Hypothalamus (tissue), 51 donors: Measurements from ENCODE around the gene NPIPB9.
A peak's percentile ranks its signal among the peaks of the same experiment; 100 is the strongest.
"Not testable (repeated sequence)": the region's sequence is repeated elsewhere in the genome, so short reads cannot be mapped to it uniquely, and the experiment has no call there.

ENCODE experiments used
- DNase-seq, 51 donors: peaks; one replicate each; lab custom pipeline; 2025; lab: John Stamatoyannopoulos, UW

Gene NPIPB9

GRCh38 chr16:28751487-28751886 is at the start of gene NPIPB9:
Gene NPIPB9 (plus strand): TSS chr16:28751787.
- DNase-seq, result not testable (repeated sequence)

GRCh38 chr16:28704246-28704645 is 47.3 kb upstream of the NPIPB9 start:
- DNase-seq, result not testable (repeated sequence)

- not testable (repeated sequence) for DNase-seq
Measured at GRCh38 chr16:28711220-28712083, 40.1 kb upstream of the NPIPB9 start, which contains the start of gene EIF3C. Gene EIF3C (plus strand): TSS chr16:28711464. CDS start chr16:28711687, 223 bp downstream.

GRCh38 chr16:28722852-28723650 is 28.5 kb upstream of the NPIPB9 start:
- DNase-seq, result not testable (repeated sequence)

GRCh38 chr16:28731253-28731652 is 20.3 kb upstream of the NPIPB9 start:
- DNase-seq, result not testable (repeated sequence)

- DNase-seq, result not testable (repeated sequence)
Measured at GRCh38 chr16:28732455-28733124, 19.0 kb upstream of the NPIPB9 start.

GRCh38 chr16:28739787-28740186 is 11.8 kb upstream of the NPIPB9 start:
- DNase-seq, result not testable (repeated sequence)

- not testable (repeated sequence) for DNase-seq
Measured at GRCh38 chr16:28740631-28741030, 11.0 kb upstream of the NPIPB9 start.

- not testable (repeated sequence) for DNase-seq
Measured at GRCh38 chr16:28741295-28741694, 10.3 kb upstream of the NPIPB9 start.

GRCh38 chr16:28746618-28747350 is 4.8 kb upstream of the NPIPB9 start:
- not testable (repeated sequence) for DNase-seq

GRCh38 chr16:28749997-28750465 is 1.6 kb upstream of the NPIPB9 start:
- not testable (repeated sequence) for DNase-seq

- not testable (repeated sequence) for DNase-seq
Measured at GRCh38 chr16:28750469-28751067, 1.0 kb upstream of the NPIPB9 start.

GRCh38 chr16:28781697-28782096 is 30.1 kb downstream of the NPIPB9 start:
- DNase-seq, result not testable (repeated sequence)

- DNase-seq, result not testable (repeated sequence)
Measured at GRCh38 chr16:28782357-28782756, 30.8 kb downstream of the NPIPB9 start.

GRCh38 chr16:28802235-28803019 is 50.8 kb downstream of the NPIPB9 start:
- peak in 27 of 51 donors; percentile 0 to 80 (median 30) for DNase-seq

GRCh38 chr16:28807445-28808120 is 56.0 kb downstream of the NPIPB9 start:
- DNase-seq, result not testable (repeated sequence)

GRCh38 chr16:28820016-28820415 is 68.4 kb downstream of the NPIPB9 start:
- no peak for DNase-seq

GRCh38 chr16:28820546-28820945 is 69.0 kb downstream of the NPIPB9 start:
- not testable (repeated sequence) for DNase-seq
